WTC11 (cell line): ENCODE measurements around the gene LHX4. TPM values are rescaled to one million over a fixed set of nuclear protein-coding genes. Genes with fewer than 3 reads are reported as not detected.

ENCODE experiments used
- ATAC-seq: fragments of 200-7000 bp; cut with Tn5 transposase; 2 replicates; pipeline ENCODE4 v1.10.0; 2021; ENCODE audit warnings: mild to moderate bottlenecking, moderate library complexity
- CTCF ChIA-PET: fragments of 300-600 bp; sonication (Branson Sonifier 250); formaldehyde crosslinking; loops from one replicate; lab custom pipeline; 2021; ENCODE audit warnings: antibody characterized with exemption; lab: Charles Lee
- POLR2A ChIA-PET: fragments of 350-600 bp; sonication (Branson Sonifier 250); formaldehyde crosslinking; loops from one replicate; lab custom pipeline; 2021; ENCODE audit warnings: antibody characterized with exemption; lab: Charles Lee
- DNase-seq: peaks from one replicate; pipeline ENCODE4 v3.0.0; 2021; ENCODE audit warnings: low spot score
- H3K27ac Mint-ChIP-seq: 2 replicates; pipeline ENCODE4 v1.8.0; 2021; ENCODE audit warnings: mixed read lengths
- H3K27me3 Mint-ChIP-seq: 2 replicates; pipeline ENCODE4 v1.8.0; 2021; ENCODE audit warnings: low read depth, mild to moderate bottlenecking, moderate library complexity, mixed read lengths
- H3K36me3 Mint-ChIP-seq: 2 replicates; pipeline ENCODE4 v1.8.0; 2021; ENCODE audit warnings: mixed read lengths
- H3K4me1 Mint-ChIP-seq: 2 replicates; pipeline ENCODE4 v1.8.0; 2022; ENCODE audit warnings: mixed read lengths
- H3K4me3 Mint-ChIP-seq: 2 replicates; pipeline ENCODE4 v1.8.0; 2021; ENCODE audit warnings: mild to moderate bottlenecking, moderate library complexity, mixed read lengths
- H3K9me3 Mint-ChIP-seq: 2 replicates; pipeline ENCODE4 v1.8.0; 2021; ENCODE audit warnings: mixed read lengths
- ARID4B ChIP-seq: sonication (generic); formaldehyde crosslinking; IDR thresholded peaks from 2 replicates; pipeline ENCODE4 v1.8.0; 2023; ENCODE audit warnings: missing genetic modification reagents, mild to moderate bottlenecking, borderline replicate concordance
- CREB1 ChIP-seq: sonication (generic); formaldehyde crosslinking; IDR thresholded peaks from 2 replicates; pipeline ENCODE4 v1.8.0; 2023; ENCODE audit warnings: mild to moderate bottlenecking, missing genetic modification reagents
- E2F4 ChIP-seq: sonication (generic); formaldehyde crosslinking; IDR thresholded peaks from 2 replicates; pipeline ENCODE4 v1.8.1; 2022; ENCODE audit warnings: low read depth, mild to moderate bottlenecking, moderate library complexity, missing genetic modification reagents, borderline replicate concordance
- ETV6 ChIP-seq: sonication (generic); formaldehyde crosslinking; IDR thresholded peaks from 2 replicates; pipeline ENCODE4 v1.8.1; 2022; ENCODE audit warnings: mild to moderate bottlenecking, missing genetic modification reagents
- FOXJ3 ChIP-seq: sonication (generic); formaldehyde crosslinking; IDR thresholded peaks from 2 replicates; pipeline ENCODE4 v1.9.0; 2021; ENCODE audit warnings: missing genetic modification reagents, mild to moderate bottlenecking, borderline replicate concordance
- GABPB1 ChIP-seq: sonication (generic); formaldehyde crosslinking; IDR thresholded peaks from 2 replicates; pipeline ENCODE4 v1.8.1; 2023; ENCODE audit warnings: mild to moderate bottlenecking, missing genetic modification reagents
- HMGA2 ChIP-seq: fragments of 250-450 bp; sonication (Bioruptor Pico); IDR thresholded peaks from 2 replicates; pipeline ENCODE4 v1.4.0; 2021; ENCODE audit warnings: mild to moderate bottlenecking, moderate library complexity
- IRF1 ChIP-seq: sonication (generic); formaldehyde crosslinking; IDR thresholded peaks from 2 replicates; pipeline ENCODE4 v1.8.0; 2023; ENCODE audit warnings: missing genetic modification reagents
- JAZF1 ChIP-seq: fragments of 250-450 bp; sonication (Bioruptor Pico); IDR thresholded peaks from 2 replicates; pipeline ENCODE4 v1.9.0; 2021; ENCODE audit warnings: moderate library complexity, mild to moderate bottlenecking, inconsistent platforms
- PRDM15 ChIP-seq: sonication (generic); formaldehyde crosslinking; IDR thresholded peaks from 2 replicates; pipeline ENCODE4 v1.8.0; 2022; ENCODE audit warnings: missing genetic modification reagents
- SMAD4 ChIP-seq: sonication (generic); formaldehyde crosslinking; IDR thresholded peaks from 2 replicates; pipeline ENCODE4 v1.8.0; 2022; ENCODE audit warnings: mild to moderate bottlenecking, missing genetic modification reagents
- ZNF671 ChIP-seq: fragments of 250-450 bp; sonication (Bioruptor Pico); IDR thresholded peaks from 2 replicates; pipeline ENCODE4 v1.8.0; 2021; ENCODE audit warnings: mild to moderate bottlenecking
- total RNA-seq: library from RNA; stranded (reverse); gene quantifications from 3 replicates; pipeline ENCODE4 v1.2.3, GENCODE V29; 2021
- TF ChIP-seq, protein P1 (sequence below): fragments of 250-450 bp; sonication (Bioruptor Pico); IDR thresholded peaks from 2 replicates; pipeline ENCODE4 v1.9.0; 2021; ENCODE audit warnings: mild to moderate bottlenecking, borderline replicate concordance
- TF ChIP-seq, protein P2 (sequence below): sonication (generic); formaldehyde crosslinking; IDR thresholded peaks from 2 replicates; pipeline ENCODE4 v1.8.0; 2022; ENCODE audit warnings: mild to moderate bottlenecking, missing genetic modification reagents

LHX4 gene
- total RNA-seq, 1 experiment from 2014 or later: 19.2 TPM

- TF ChIP-seq HMGA2 (CRISPR knock-in tag) (no peak), PRDM15 (CRISPR knock-in tag) (no peak), JAZF1 (CRISPR knock-in tag) (no peak), ZNF671 (CRISPR knock-in tag) (no peak), FOXJ3 (no peak), GABPB1 (CRISPR knock-in tag) (no peak), SMAD4 (CRISPR knock-in tag) (no peak), IRF1 (CRISPR knock-in tag) (no peak), ARID4B (no peak), ETV6 (no peak), CREB1 (CRISPR knock-in tag) (no peak), E2F4 (CRISPR knock-in tag) (no peak)
- TF ChIP-seq, protein P1, sequence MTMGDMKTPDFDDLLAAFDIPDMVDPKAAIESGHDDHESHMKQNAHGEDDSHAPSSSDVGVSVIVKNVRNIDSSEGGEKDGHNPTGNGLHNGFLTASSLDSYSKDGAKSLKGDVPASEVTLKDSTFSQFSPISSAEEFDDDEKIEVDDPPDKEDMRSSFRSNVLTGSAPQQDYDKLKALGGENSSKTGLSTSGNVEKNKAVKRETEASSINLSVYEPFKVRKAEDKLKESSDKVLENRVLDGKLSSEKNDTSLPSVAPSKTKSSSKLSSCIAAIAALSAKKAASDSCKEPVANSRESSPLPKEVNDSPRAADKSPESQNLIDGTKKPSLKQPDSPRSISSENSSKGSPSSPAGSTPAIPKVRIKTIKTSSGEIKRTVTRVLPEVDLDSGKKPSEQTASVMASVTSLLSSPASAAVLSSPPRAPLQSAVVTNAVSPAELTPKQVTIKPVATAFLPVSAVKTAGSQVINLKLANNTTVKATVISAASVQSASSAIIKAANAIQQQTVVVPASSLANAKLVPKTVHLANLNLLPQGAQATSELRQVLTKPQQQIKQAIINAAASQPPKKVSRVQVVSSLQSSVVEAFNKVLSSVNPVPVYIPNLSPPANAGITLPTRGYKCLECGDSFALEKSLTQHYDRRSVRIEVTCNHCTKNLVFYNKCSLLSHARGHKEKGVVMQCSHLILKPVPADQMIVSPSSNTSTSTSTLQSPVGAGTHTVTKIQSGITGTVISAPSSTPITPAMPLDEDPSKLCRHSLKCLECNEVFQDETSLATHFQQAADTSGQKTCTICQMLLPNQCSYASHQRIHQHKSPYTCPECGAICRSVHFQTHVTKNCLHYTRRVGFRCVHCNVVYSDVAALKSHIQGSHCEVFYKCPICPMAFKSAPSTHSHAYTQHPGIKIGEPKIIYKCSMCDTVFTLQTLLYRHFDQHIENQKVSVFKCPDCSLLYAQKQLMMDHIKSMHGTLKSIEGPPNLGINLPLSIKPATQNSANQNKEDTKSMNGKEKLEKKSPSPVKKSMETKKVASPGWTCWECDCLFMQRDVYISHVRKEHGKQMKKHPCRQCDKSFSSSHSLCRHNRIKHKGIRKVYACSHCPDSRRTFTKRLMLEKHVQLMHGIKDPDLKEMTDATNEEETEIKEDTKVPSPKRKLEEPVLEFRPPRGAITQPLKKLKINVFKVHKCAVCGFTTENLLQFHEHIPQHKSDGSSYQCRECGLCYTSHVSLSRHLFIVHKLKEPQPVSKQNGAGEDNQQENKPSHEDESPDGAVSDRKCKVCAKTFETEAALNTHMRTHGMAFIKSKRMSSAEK (CRISPR knock-in tag): no peak
- TF ChIP-seq, protein P2, sequence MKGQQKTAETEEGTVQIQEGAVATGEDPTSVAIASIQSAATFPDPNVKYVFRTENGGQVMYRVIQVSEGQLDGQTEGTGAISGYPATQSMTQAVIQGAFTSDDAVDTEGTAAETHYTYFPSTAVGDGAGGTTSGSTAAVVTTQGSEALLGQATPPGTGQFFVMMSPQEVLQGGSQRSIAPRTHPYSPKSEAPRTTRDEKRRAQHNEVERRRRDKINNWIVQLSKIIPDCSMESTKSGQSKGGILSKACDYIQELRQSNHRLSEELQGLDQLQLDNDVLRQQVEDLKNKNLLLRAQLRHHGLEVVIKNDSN (CRISPR knock-in tag): no peak
- CTCF ChIA-PET: interaction anchor here (0.8 to 3.0 kb wide), 39 partner anchors 9 to 390 kb away, joined by 3 to 34 read pairs (median 6); partner anchors contain the start of gene LHX4
- ATAC-seq (no peak), DNase-seq (no peak)
- Mint-ChIP-seq H3K4me1 (no peaks in the 10 kb centered on the region), H3K4me3 (no peak overlapping the region), H3K27ac (no peak overlapping the region; the same call in 1 of the 2 replicates), H3K9me3 (no peaks in the 10 kb centered on the region), H3K27me3 (no peaks in the 10 kb centered on the region), H3K36me3 (peaks cover 36% of the 10 kb centered on the region)
- POLR2A ChIA-PET: interaction anchor here (0.9 to 1.4 kb wide), 3 partner anchors 14 to 16 kb away, joined by 3 to 4 read pairs (median 3); no protein-coding TSS in a partner anchor
Measured at GRCh38 chr1:180188684-180189175, 41.3 kb upstream of the LHX4 start.
